ENCODE results near the gene GNAI2.

DNA sequence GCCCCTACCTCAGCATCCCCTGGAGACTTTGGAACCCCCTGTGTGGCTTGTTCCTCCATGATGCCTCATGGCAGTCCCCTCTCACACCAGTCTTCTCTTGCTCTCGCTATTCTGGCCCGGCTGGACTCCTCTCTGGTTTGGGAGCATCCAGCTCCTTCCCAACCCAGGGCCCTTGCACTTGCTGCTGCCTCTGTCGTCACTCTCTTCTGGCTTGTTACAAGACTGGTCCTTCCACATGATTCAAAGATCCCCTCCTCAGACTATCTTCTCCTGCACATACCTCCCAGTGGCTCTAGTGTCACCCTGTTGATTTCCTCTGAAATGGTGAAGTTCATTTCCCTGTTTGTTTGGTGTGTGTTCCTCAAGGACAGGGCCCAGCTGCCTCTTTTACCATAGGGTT is 6.5 kb upstream of the GNAI2 start:
- no peak for TF ChIP-seq EZH2 (IDR thresholded peaks at IDR 0.05; ENCODE audit: low read length)
- TF ChIP-seq, protein P1, sequence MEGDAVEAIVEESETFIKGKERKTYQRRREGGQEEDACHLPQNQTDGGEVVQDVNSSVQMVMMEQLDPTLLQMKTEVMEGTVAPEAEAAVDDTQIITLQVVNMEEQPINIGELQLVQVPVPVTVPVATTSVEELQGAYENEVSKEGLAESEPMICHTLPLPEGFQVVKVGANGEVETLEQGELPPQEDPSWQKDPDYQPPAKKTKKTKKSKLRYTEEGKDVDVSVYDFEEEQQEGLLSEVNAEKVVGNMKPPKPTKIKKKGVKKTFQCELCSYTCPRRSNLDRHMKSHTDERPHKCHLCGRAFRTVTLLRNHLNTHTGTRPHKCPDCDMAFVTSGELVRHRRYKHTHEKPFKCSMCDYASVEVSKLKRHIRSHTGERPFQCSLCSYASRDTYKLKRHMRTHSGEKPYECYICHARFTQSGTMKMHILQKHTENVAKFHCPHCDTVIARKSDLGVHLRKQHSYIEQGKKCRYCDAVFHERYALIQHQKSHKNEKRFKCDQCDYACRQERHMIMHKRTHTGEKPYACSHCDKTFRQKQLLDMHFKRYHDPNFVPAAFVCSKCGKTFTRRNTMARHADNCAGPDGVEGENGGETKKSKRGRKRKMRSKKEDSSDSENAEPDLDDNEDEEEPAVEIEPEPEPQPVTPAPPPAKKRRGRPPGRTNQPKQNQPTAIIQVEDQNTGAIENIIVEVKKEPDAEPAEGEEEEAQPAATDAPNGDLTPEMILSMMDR (optimal IDR thresholded peaks at IDR 0.05 in 1 of 3, IDR thresholded peaks at IDR 0.05 in 1 of 3, conservative IDR thresholded peaks at IDR 0.05 in 1 of 3; ENCODE audit: extremely low read depth in 1 of 3, insufficient read depth in 2 of 3, low read length in 3 of 3), result no peak
